ENCODE results near the gene DLEC1. TPM values are rescaled to one million over a fixed set of nuclear protein-coding genes. Genes with fewer than 3 reads are reported as not detected.

DLEC1 gene
- total RNA-seq, 1 experiment from 2014 or later, result 0.81 TPM

DNA sequence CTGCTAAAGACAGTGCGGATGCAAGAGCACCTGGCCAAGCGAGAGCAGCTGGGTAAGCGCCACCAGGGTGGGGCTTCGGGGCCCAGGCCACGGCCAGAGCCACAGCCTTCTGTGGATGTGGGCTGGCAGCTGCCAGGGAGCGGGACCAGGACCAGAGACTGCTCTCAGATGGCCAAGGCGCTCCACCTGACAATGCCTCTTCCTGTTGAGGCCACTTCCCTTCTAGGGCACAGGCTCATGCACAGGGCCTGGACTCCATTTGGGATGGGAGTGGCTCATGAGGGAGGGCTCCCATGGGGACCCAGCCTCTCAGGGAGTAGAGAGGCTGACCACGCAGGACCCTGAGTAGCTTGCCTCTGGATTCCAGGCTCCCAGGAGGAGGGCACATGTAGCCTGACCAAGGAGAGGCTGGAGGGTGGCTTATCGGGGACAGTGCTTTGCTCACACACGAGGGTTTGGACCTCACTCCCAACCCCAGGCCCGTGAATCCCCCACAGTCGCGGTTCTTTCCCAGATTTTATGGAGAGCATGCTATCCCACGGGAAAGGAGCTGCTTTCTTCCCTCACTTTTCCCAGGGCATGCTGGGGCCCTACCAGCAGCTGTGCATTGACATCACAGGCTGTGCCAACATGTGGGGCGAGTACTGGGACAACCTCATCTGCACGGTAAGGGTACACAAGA, 72.8 kb downstream of the DLEC1 start (continued):
- TF ChIP-seq, protein P1, sequence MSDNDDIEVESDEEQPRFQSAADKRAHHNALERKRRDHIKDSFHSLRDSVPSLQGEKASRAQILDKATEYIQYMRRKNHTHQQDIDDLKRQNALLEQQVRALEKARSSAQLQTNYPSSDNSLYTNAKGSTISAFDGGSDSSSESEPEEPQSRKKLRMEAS (CRISPR knock-in tag; IDR thresholded peaks at IDR 0.05), result no peak
- TF ChIP-seq OVOL2 (CRISPR knock-in tag; IDR thresholded peaks at IDR 0.05; ENCODE audit: borderline replicate concordance) (no peak), SP1 (CRISPR knock-in tag; conservative IDR thresholded peaks at IDR 0.05) (no peak), EMX1 (CRISPR knock-in tag; IDR thresholded peaks at IDR 0.05) (no peak), JUN (CRISPR knock-in tag; IDR thresholded peaks at IDR 0.05) (no peak)
- TF ChIP-seq, protein P2, sequence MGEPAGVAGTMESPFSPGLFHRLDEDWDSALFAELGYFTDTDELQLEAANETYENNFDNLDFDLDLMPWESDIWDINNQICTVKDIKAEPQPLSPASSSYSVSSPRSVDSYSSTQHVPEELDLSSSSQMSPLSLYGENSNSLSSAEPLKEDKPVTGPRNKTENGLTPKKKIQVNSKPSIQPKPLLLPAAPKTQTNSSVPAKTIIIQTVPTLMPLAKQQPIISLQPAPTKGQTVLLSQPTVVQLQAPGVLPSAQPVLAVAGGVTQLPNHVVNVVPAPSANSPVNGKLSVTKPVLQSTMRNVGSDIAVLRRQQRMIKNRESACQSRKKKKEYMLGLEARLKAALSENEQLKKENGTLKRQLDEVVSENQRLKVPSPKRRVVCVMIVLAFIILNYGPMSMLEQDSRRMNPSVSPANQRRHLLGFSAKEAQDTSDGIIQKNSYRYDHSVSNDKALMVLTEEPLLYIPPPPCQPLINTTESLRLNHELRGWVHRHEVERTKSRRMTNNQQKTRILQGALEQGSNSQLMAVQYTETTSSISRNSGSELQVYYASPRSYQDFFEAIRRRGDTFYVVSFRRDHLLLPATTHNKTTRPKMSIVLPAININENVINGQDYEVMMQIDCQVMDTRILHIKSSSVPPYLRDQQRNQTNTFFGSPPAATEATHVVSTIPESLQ (CRISPR knock-in tag; IDR thresholded peaks at IDR 0.05), result no peak
- TF ChIP-seq, protein P3, sequence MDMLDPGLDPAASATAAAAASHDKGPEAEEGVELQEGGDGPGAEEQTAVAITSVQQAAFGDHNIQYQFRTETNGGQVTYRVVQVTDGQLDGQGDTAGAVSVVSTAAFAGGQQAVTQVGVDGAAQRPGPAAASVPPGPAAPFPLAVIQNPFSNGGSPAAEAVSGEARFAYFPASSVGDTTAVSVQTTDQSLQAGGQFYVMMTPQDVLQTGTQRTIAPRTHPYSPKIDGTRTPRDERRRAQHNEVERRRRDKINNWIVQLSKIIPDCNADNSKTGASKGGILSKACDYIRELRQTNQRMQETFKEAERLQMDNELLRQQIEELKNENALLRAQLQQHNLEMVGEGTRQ (CRISPR knock-in tag; IDR thresholded peaks at IDR 0.05), result no peak
- TF ChIP-seq, protein P4, sequence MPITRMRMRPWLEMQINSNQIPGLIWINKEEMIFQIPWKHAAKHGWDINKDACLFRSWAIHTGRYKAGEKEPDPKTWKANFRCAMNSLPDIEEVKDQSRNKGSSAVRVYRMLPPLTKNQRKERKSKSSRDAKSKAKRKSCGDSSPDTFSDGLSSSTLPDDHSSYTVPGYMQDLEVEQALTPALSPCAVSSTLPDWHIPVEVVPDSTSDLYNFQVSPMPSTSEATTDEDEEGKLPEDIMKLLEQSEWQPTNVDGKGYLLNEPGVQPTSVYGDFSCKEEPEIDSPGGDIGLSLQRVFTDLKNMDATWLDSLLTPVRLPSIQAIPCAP (CRISPR knock-in tag; IDR thresholded peaks at IDR 0.05), result no peak

DNA sequence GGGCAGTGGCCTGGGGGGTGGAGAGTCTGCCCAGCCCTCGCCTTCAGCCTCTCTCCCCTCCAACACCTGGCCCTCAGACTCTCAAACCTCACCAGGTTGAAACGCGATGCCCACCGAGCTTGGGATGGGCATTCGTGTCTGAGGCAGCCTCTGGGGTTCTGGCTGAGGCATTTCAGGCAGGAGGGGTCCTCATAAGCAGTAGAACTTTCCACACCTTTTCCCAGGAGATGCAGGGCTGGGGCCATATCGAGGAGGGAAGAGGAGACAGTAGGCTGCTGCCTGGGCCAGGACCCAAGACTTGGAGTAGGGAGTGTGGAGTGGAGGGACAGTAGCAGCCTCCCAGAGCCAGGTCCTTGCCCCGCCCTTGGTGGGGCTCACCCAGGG, 73.4 kb downstream of the DLEC1 start:
- no peaks in the 10 kb centered on the region for H3K9me3 Mint-ChIP-seq
- TF ChIP-seq, protein P5, sequence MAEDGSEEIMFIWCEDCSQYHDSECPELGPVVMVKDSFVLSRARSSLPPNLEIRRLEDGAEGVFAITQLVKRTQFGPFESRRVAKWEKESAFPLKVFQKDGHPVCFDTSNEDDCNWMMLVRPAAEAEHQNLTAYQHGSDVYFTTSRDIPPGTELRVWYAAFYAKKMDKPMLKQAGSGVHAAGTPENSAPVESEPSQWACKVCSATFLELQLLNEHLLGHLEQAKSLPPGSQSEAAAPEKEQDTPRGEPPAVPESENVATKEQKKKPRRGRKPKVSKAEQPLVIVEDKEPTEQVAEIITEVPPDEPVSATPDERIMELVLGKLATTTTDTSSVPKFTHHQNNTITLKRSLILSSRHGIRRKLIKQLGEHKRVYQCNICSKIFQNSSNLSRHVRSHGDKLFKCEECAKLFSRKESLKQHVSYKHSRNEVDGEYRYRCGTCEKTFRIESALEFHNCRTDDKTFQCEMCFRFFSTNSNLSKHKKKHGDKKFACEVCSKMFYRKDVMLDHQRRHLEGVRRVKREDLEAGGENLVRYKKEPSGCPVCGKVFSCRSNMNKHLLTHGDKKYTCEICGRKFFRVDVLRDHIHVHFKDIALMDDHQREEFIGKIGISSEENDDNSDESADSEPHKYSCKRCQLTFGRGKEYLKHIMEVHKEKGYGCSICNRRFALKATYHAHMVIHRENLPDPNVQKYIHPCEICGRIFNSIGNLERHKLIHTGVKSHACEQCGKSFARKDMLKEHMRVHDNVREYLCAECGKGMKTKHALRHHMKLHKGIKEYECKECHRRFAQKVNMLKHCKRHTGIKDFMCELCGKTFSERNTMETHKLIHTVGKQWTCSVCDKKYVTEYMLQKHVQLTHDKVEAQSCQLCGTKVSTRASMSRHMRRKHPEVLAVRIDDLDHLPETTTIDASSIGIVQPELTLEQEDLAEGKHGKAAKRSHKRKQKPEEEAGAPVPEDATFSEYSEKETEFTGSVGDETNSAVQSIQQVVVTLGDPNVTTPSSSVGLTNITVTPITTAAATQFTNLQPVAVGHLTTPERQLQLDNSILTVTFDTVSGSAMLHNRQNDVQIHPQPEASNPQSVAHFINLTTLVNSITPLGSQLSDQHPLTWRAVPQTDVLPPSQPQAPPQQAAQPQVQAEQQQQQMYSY (CRISPR knock-in tag; IDR thresholded peaks at IDR 0.05), result peak; percentile 50; the same call in 1 of the 2 replicates
- no peak for TF ChIP-seq SMAD3 (CRISPR knock-in tag; IDR thresholded peaks at IDR 0.05; ENCODE audit: borderline replicate concordance)
- DNase-seq (ENCODE audit: low spot score), result no peak
- no peak for ATAC-seq
- no peak overlapping the region for H3K4me3 Mint-ChIP-seq
- peaks cover 6% of the 10 kb centered on the region for H3K27me3 Mint-ChIP-seq (ENCODE audit: low read depth)
- no peaks in the 10 kb centered on the region for H3K36me3 Mint-ChIP-seq
- no peak overlapping the region for H3K27ac Mint-ChIP-seq
- ChIA-PET POLR2A (interaction anchor here (0.5 kb wide), 1 partner anchor 1783 kb away, joined by 3 read pairs; no protein-coding TSS in a partner anchor), CTCF (no interaction called here)
- H3K4me1 Mint-ChIP-seq, result no peaks in the 10 kb centered on the region

DNA sequence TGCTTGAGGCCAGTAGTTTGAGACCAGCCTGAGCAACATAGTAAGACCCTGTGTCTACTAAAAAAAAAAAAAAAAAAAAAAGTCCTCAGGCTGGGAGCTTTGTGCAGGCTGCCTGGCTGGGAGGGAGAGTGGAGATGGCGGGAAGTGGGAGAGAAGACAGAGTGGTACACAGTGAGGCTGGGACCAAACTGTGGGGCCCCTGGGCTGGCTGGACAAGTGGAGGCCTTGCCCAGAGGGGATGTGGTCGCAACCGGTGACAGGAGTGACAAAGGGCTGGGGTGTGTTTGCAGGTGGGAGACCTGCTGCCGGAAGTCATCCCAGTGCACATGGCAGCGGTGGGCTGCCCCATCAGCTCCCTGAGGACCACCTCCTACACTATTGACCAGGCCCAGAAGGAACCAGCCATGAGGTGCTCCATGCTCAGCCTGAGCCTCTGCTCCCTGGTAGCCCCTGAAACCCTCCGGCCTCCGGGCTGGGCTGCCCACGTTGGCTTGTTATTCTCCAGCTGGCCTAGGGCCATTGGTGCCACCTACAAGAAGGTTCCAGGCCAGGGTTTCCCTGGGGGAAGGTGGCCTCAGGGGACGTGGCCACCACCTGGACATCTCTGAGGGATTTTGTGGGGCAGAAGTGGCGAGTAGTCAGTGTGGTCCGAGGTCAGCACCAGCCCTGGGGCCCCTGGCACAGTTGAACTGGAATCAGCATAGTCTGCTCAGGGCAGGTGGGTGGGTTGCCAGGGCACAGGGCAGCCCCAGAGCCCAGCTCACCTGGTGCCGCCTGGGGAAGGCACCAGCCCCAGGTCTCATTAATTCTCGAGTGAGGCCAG, 75.3 kb downstream of the DLEC1 start:
- no peak overlapping the region for H3K4me3 Mint-ChIP-seq
- no peaks in the 10 kb centered on the region for H3K9me3 Mint-ChIP-seq
- no peak for ATAC-seq
- ChIA-PET CTCF (no interaction called here), POLR2A (interaction anchor here (0.6 kb wide), 1 partner anchor 15 kb away, joined by 4 read pairs; no protein-coding TSS in a partner anchor)
- DNase-seq (ENCODE audit: low spot score), result peak; percentile 6
- H3K36me3 Mint-ChIP-seq, result no peaks in the 10 kb centered on the region
- peaks cover 6% of the 10 kb centered on the region for H3K27me3 Mint-ChIP-seq (ENCODE audit: low read depth)
- TF ChIP-seq, protein P6, sequence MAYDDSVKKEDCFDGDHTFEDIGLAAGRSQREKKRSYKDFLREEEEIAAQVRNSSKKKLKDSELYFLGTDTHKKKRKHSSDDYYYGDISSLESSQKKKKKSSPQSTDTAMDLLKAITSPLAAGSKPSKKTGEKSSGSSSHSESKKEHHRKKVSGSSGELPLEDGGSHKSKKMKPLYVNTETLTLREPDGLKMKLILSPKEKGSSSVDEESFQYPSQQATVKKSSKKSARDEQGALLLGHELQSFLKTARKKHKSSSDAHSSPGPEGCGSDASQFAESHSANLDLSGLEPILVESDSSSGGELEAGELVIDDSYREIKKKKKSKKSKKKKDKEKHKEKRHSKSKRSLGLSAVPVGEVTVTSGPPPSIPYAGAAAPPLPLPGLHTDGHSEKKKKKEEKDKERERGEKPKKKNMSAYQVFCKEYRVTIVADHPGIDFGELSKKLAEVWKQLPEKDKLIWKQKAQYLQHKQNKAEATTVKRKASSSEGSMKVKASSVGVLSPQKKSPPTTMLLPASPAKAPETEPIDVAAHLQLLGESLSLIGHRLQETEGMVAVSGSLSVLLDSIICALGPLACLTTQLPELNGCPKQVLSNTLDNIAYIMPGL (CRISPR knock-in tag; IDR thresholded peaks at IDR 0.05), result no peak
- TF ChIP-seq SMAD4 (CRISPR knock-in tag; IDR thresholded peaks at IDR 0.05), result no peak
- no peaks in the 10 kb centered on the region for H3K4me1 Mint-ChIP-seq
- no peak overlapping the region for H3K27ac Mint-ChIP-seq

Measured in WTC11 (cell line).